K562 (cell line): ENCODE results near the gene ZDHHC14.

ENCODE experiments used
- ESRRA ChIP-seq: fragments of 450-650 bp; IDR thresholded peaks from 2 replicates; pipeline ENCODE4 v1.6.1; 2014; ENCODE audit warnings: low read depth, mild to moderate bottlenecking, moderate library complexity, borderline replicate concordance
- SIN3A ChIP-seq, 2 experiments: fragments of 150-350 bp in 1 of 2; IDR thresholded peaks; 2 replicates each; pipeline ENCODE4 v1.6.1; 2011 to 2016; ENCODE audit warnings: borderline replicate concordance in 2 of 2, low read depth in 2 of 2, low read length in 2 of 2, mild to moderate bottlenecking in 2 of 2, moderate library complexity in 2 of 2; ENCODE audit not compliant: control insufficient read depth in 1 of 2
- ZNF384 ChIP-seq: IDR thresholded peaks from 2 replicates; pipeline ENCODE4 v1.6.1; 2012; ENCODE audit warnings: low read depth, low read length, improper control_type of control experiment
- ZNF668 ChIP-seq: fragments of 250-450 bp; sonication (Bioruptor Pico); IDR thresholded peaks from 2 replicates; pipeline ENCODE4 v1.8.0; 2022; ENCODE audit warnings: mild to moderate bottlenecking, inconsistent platforms
- TF ChIP-seq, protein P1 (sequence below): fragments of 250-450 bp; sonication (Bioruptor Pico); IDR thresholded peaks from 2 replicates; pipeline ENCODE4 v1.5.0; 2021

DNA sequence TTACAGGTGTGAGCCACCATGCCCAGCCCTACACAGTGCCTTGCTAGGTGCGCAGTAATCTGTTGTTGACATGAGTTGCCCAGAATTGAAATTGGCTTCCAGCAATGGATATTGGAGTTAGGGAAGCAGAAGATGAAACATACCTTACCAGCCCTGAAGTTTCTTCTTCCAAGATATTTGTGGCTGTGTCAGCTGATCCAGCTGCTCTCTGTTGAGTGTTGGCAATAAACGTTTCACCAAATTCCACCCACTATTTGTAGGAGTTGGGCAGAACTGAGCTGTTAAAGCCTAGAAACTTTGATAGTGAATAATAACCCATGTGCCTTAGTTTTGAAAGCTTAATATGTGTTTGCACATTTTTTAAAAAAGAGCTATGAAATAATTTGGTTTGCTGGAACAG is 223.8 kb downstream of the ZDHHC14 start:
- TF ChIP-seq, protein P1, sequence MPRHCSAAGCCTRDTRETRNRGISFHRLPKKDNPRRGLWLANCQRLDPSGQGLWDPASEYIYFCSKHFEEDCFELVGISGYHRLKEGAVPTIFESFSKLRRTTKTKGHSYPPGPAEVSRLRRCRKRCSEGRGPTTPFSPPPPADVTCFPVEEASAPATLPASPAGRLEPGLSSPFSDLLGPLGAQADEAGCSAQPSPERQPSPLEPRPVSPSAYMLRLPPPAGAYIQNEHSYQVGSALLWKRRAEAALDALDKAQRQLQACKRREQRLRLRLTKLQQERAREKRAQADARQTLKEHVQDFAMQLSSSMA (CRISPR knock-in tag) = no peak
- TF ChIP-seq ESRRA = no peak
- TF ChIP-seq ZNF668 (CRISPR knock-in tag) = no peak
- no peak for TF ChIP-seq SIN3A (IDR thresholded peaks at IDR 0.05; ENCODE audit: borderline replicate concordance in 2 of 2, control insufficient read depth in 1 of 2, low read depth in 2 of 2, low read length in 2 of 2)
- TF ChIP-seq ZNF384 = no peak
